Bronchial epithelial cell (primary cell): ENCODE measurements around the gene CRADD. TPM values are rescaled to one million over a fixed set of nuclear protein-coding genes. Genes with fewer than 3 reads are reported as not detected.
A peak's percentile ranks its signal among the peaks of the same experiment; 100 is the strongest.

ENCODE experiments used
- DNase-seq: peaks from one replicate; pipeline ENCODE4 v3.0.0-alpha.2; 2010; ENCODE audit warnings: low read depth
- FAIRE-seq: peaks from 2 replicates; lab custom pipeline; 2011; peaks lifted over from hg19 to GRCh38; lab: Jason Lieb, UNC
- H3K27me3 ChIP-seq: 2 replicates; pipeline ENCODE4 v1.5.1; 2011; ENCODE audit warnings: low read length; ENCODE audit not compliant: control insufficient read depth, insufficient read depth
- H3K36me3 ChIP-seq: 2 replicates; pipeline ENCODE4 v1.5.1; 2011; ENCODE audit warnings: low read length; ENCODE audit not compliant: control insufficient read depth, insufficient read depth
- H3K4me3 ChIP-seq: 2 replicates; pipeline ENCODE4 v1.5.1; 2011; ENCODE audit warnings: mild to moderate bottlenecking, low read depth, low read length, control low read depth
- CTCF ChIP-seq: IDR thresholded peaks from 2 replicates; pipeline ENCODE4 v1.5.1; 2011; ENCODE audit warnings: mild to moderate bottlenecking, moderate library complexity, low read length, control low read depth, inconsistent platforms; ENCODE audit not compliant: insufficient read depth, severe bottlenecking
- total RNA-seq: library from RNA; depleted of rRNA; stranded (reverse); fragments of >200 nt; gene quantifications from 2 replicates; pipeline ENCODE4 v1.2.1, GENCODE V29; 2014

CRADD gene
- total RNA-seq, 1 donor from 2014 or later: 11.8 TPM

GRCh38 chr12:93938317-93938716, 261.1 kb downstream of the CRADD start:
- TF ChIP-seq CTCF: no peak
- no peak overlapping the region for H3K4me3 ChIP-seq
- H3K27me3 ChIP-seq: no peaks in the 10 kb centered on the region
- FAIRE-seq (no peak), DNase-seq (no peak)
- no peaks in the 10 kb centered on the region for H3K36me3 ChIP-seq

- no peaks in the 10 kb centered on the region for H3K27me3 ChIP-seq
- TF ChIP-seq CTCF: no peak
- DNase-seq (no peak), FAIRE-seq (no peak)
- H3K36me3 ChIP-seq: no peaks in the 10 kb centered on the region
- H3K4me3 ChIP-seq: no peak overlapping the region
These were observed 261.8 kb downstream of the CRADD start for GRCh38 chr12:93938931-93939330.

- DNase-seq: no peak
- H3K27me3 ChIP-seq: no peaks in the 10 kb centered on the region
- TF ChIP-seq CTCF: no peak
- FAIRE-seq: peak; percentile 13
- no peak overlapping the region for H3K4me3 ChIP-seq
- H3K36me3 ChIP-seq: no peaks in the 10 kb centered on the region
These were observed 262.6 kb downstream of the CRADD start for GRCh38 chr12:93939641-93940325.

GRCh38 chr12:93943780-93944179, 266.6 kb downstream of the CRADD start:
- DNase-seq: peak; percentile 52
- H3K27me3 ChIP-seq: no peaks in the 10 kb centered on the region
- FAIRE-seq: no peak
- H3K4me3 ChIP-seq: no peak overlapping the region
- no peak for TF ChIP-seq CTCF
- H3K36me3 ChIP-seq: no peaks in the 10 kb centered on the region

GRCh38 chr12:93944201-93944600, 267.0 kb downstream of the CRADD start:
- DNase-seq: no peak
- Histone ChIP-seq H3K36me3 (no peaks in the 10 kb centered on the region), H3K27me3 (no peaks in the 10 kb centered on the region), H3K4me3 (no peak overlapping the region)
- no peak for FAIRE-seq
- TF ChIP-seq CTCF: no peak

Other genes with a start within 250 kb of the CRADD start
- gene UBE2N, start 235.4 kb upstream of the CRADD start, total RNA-seq: 22.9 and 73.1 TPM in 2 replicates
- 82.1 and 131 TPM in 2 replicates for gene MRPL42, start 209.9 kb upstream of the CRADD start, total RNA-seq
- 10.5 and 14.3 TPM in 2 replicates for gene SOCS2, start 104.7 kb upstream of the CRADD start, total RNA-seq